GM23248 (cell line): ENCODE measurements around the gene TARDBP. TPM values are rescaled to one million over a fixed set of nuclear protein-coding genes. Genes with fewer than 3 reads are reported as not detected.

Experiments
- DNase-seq: peaks from one replicate; pipeline ENCODE4 v3.0.0-alpha.2; 2015
- H2AFZ ChIP-seq: fragments of 200-600 bp; sonication (generic); 2 replicates; pipeline ENCODE4 v1.6.1; 2016; ENCODE audit warnings: antibody characterized with exemption
- H3F3A ChIP-seq: fragments of 200-600 bp; sonication (generic); 2 replicates; pipeline ENCODE4 v1.6.1; 2016; ENCODE audit warnings: mild to moderate bottlenecking, antibody characterized with exemption, mixed run types; ENCODE audit not compliant: insufficient read depth
- H3K27ac ChIP-seq: fragments of 200-600 bp; sonication (generic); 2 replicates; pipeline ENCODE4 v1.5.1; 2016; ENCODE audit warnings: mild to moderate bottlenecking
- H3K27me3 ChIP-seq: fragments of 200-600 bp; sonication (generic); replicated peaks from 2 replicates; pipeline ENCODE4 v1.6.1; 2016; ENCODE audit warnings: mild to moderate bottlenecking; ENCODE audit not compliant: insufficient read depth
- H3K36me3 ChIP-seq: fragments of 200-600 bp; sonication (generic); 2 replicates; pipeline ENCODE4 v1.6.1; 2016; ENCODE audit warnings: low read depth, mild to moderate bottlenecking
- H3K4me1 ChIP-seq: fragments of 200-600 bp; sonication (generic); 2 replicates; pipeline ENCODE4 v1.6.1; 2016; ENCODE audit warnings: mild to moderate bottlenecking; ENCODE audit not compliant: insufficient read depth
- H3K4me2 ChIP-seq: fragments of 200-600 bp; sonication (generic); one replicate; pipeline ENCODE4 v1.6.1; 2016; ENCODE audit warnings: mild to moderate bottlenecking; ENCODE audit not compliant: unreplicated experiment
- H3K4me3 ChIP-seq: fragments of 200-600 bp; sonication (generic); 2 replicates; pipeline ENCODE4 v1.5.1; 2016; ENCODE audit warnings: mild to moderate bottlenecking
- H3K79me2 ChIP-seq: fragments of 200-600 bp; sonication (generic); 2 replicates; pipeline ENCODE4 v1.6.1; 2016; ENCODE audit warnings: mild to moderate bottlenecking; ENCODE audit not compliant: insufficient read depth
- H3K9ac ChIP-seq: fragments of 200-600 bp; sonication (generic); 2 replicates; pipeline ENCODE4 v1.6.1; 2016; ENCODE audit warnings: mild to moderate bottlenecking
- H3K9me2 ChIP-seq: fragments of 200-600 bp; sonication (generic); 2 replicates; pipeline ENCODE4 v1.6.1; 2016; ENCODE audit warnings: mixed run types, mild to moderate bottlenecking, moderate library complexity; ENCODE audit not compliant: insufficient read depth
- H3K9me3 ChIP-seq: fragments of 200-600 bp; sonication (generic); one replicate; pipeline ENCODE4 v1.6.1; 2017; ENCODE audit warnings: low read depth
- H4K20me1 ChIP-seq: fragments of 200-600 bp; sonication (generic); 2 replicates; pipeline ENCODE4 v1.6.0; 2016; ENCODE audit not compliant: insufficient read depth
- EZH2 ChIP-seq: fragments of 200-600 bp; sonication (generic); IDR thresholded peaks from 2 replicates; pipeline ENCODE4 v1.6.1; 2018; ENCODE audit warnings: antibody characterized with exemption, mild to moderate bottlenecking; ENCODE audit not compliant: insufficient read depth, poor library complexity, severe bottlenecking
- EZH2phosphoT487 ChIP-seq: fragments of 200-600 bp; sonication (generic); IDR thresholded peaks from 2 replicates; pipeline ENCODE4 v1.6.1; 2018; ENCODE audit warnings: antibody characterized with exemption, moderate library complexity, mild to moderate bottlenecking, low read depth; ENCODE audit not compliant: insufficient read depth
- WGBS, 2 experiments: methylation state at CpG; one replicate each; pipeline ENCODE4 v1.1.6; 2015 to 2017; ENCODE audit warnings: low lambda C conversion rate in 2 of 2, low coverage in 1 of 2; ENCODE audit errors: missing lambda C conversion rate in 2 of 2; 5-methylcytosine and 5-hydroxymethylcytosine counted together
- in situ Hi-C: fragments of 300-500 bp; cut with MboI; formaldehyde crosslinking; loops from 2 replicates; pipeline ENCODE4 v1.15.0; 2020
- polyA plus RNA-seq: library from polyadenylated mRNA; unstranded; fragments of >200 nt; fragmentation: Nextera tagmentation; extraction: Ambion mirVana; gene quantifications from 2 replicates; pipeline ENCODE4 v1.2.1, GENCODE V29; 2016
- total RNA-seq: library from RNA; depleted of rRNA; stranded (reverse); fragments of >200 nt; shearing (Covaris generic); gene quantifications from 2 replicates; pipeline ENCODE4 v1.2.3, GENCODE V29; 2014

TARDBP gene
- total and polyA plus RNA-seq, 2 experiments from 2014 or later, result 36.0 to 128 TPM

- WGBS, 2 experiments, result 91 to 94% methylated on average over 18 of the region's 18 CpGs
- Histone ChIP-seq H3K4me1 (peaks cover 4% of the 10 kb centered on the region; the same call in 1 of the 2 replicates), H3K27ac (no peak overlapping the region), H3F3A (peaks cover 19% of the 10 kb centered on the region), H3K9me2 (no peaks in the 10 kb centered on the region), H3K27me3 (no peaks in the 10 kb centered on the region), H3K4me2 (no peak overlapping the region), H3K9me3 (no peaks in the 10 kb centered on the region), H4K20me1 (no peaks in the 10 kb centered on the region), H3K79me2 (no peaks in the 10 kb centered on the region), H3K36me3 (peaks cover 30% of the 10 kb centered on the region), H3K4me3 (no peak overlapping the region), H2AFZ (no peak overlapping the region), H3K9ac (no peak overlapping the region)
- in situ Hi-C loops, result no loop called here
- TF ChIP-seq EZH2, result no peak
- DNase-seq, result no peak
These were observed 55.5 kb downstream of the TARDBP start for GRCh38 chr1:11067716-11068599.

DNA sequence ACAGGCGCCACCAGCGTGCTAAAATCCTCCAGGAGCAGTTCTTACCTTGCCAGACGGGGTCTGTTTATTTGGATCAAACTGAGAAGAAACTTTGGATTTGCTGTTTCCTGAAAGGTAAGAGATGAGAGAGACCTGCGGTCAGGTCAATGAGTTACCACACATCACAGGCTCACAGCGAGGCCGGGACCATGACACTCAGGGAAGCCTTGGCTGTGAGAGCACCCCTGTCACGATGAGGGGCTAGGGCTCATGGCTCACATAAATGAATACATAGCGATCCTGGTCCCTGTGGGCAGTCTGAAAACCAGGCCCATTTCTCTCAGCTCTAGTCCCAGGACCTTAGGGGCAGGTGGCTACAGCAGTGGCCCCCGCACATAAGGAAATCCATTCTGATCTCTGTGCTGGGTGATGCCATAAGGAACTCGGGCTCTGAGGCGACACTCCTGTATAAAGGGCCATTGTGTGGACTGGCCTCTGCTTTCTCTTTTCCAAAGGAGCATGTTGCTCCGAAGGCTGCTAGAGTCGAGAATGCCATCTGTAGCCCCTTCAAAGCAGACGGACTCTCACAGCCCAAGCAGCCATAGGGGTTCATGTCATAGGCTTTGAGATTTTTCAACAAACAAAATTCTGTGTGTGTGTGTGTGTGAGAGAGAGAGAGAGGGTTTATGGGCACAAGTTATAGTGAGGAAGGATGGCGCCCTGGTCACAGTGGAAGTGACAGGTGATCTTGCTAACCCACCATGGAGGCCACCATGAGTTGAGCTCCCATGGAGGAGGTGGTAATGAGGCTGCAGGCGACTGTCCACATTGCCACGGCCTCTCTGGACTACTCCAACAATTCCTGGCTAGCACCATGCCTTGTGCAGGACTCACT lies 56.4 kb downstream of the TARDBP start:
- Histone ChIP-seq H3K9me3 (no peaks in the 10 kb centered on the region), H3K4me1 (no peaks in the 10 kb centered on the region), H3F3A (0 out of 2 replicates have a peak, but pooled peaks cover 11% of the 10 kb centered on the region), H3K27me3 (no peaks in the 10 kb centered on the region), H3K4me3 (no peak overlapping the region), H3K9me2 (no peaks in the 10 kb centered on the region), H3K79me2 (no peaks in the 10 kb centered on the region), H3K27ac (no peak overlapping the region), H2AFZ (no peak overlapping the region), H3K4me2 (no peak overlapping the region), H3K36me3 (peaks cover 35% of the 10 kb centered on the region), H3K9ac (no peak overlapping the region), H4K20me1 (no peaks in the 10 kb centered on the region)
- WGBS, 2 experiments, result 93 to 95% methylated on average over 17 of the region's 17 CpGs
- in situ Hi-C loops, result no loop called here
- no peak for DNase-seq
- TF ChIP-seq EZH2 (no peak), EZH2phosphoT487 (no peak)

GRCh38 chr1:11070876-11071275 lies 58.4 kb downstream of the TARDBP start:
- no peaks in the 10 kb centered on the region for H3F3A ChIP-seq
- in situ Hi-C loops, result no loop called here
- H2AFZ ChIP-seq, result no peak overlapping the region
- H3K9me3 ChIP-seq, result no peaks in the 10 kb centered on the region
- no peak overlapping the region for H3K9ac ChIP-seq
- no peak for TF ChIP-seq EZH2
- no peak for TF ChIP-seq EZH2phosphoT487
- H3K36me3 ChIP-seq, result peaks cover 42% of the 10 kb centered on the region
- no peaks in the 10 kb centered on the region for H3K27me3 ChIP-seq
- no peaks in the 10 kb centered on the region for H3K4me1 ChIP-seq
- H3K4me2 ChIP-seq, result no peak overlapping the region
- no peak overlapping the region for H3K4me3 ChIP-seq
- DNase-seq, result no peak
- H4K20me1 ChIP-seq, result no peaks in the 10 kb centered on the region
- WGBS, 2 experiments, result 83 to 93% methylated on average over 11 of the region's 11 CpGs
- H3K27ac ChIP-seq, result no peak overlapping the region
- no peaks in the 10 kb centered on the region for H3K9me2 ChIP-seq
- H3K79me2 ChIP-seq, result no peaks in the 10 kb centered on the region

DNA sequence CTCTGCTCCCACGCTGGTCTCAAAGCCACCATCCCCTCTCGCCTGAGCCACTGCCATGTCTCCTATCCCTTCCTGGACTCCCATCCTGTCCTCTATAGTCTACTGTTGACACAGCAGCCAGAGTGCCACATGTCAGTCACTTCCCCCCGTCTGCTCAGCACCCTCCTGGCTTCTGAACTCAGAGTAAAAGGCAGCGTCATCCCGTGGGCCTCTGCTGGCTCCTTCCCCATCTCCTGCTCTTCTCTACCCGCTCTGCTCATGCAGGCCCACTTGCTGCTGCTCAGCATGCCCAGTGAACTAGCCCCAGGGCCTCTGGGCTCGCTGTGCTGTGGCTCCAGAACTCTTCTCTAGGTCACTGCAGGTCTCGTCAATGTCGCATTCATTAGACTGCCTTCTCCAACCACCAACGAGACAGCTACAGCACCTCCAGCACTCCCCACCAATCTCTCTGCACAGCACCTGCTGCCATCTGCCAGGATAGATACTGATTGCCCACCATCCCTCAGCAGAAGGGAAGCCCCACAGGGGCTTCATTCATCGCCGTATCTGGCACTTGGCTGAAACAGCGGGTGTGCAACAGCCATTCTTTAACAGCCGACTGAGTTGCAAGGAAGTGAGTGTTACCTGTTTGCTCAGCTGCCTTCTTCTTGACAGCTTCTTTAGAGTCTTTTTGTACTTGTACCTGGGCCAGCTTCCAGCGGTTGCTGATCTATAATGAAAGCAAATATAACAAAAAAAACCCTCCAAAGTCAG lies 59.2 kb downstream of the TARDBP start:
- H3K36me3 ChIP-seq, result peaks cover 45% of the 10 kb centered on the region; the same call in 1 of the 2 replicates
- H4K20me1 ChIP-seq, result no peaks in the 10 kb centered on the region
- no peaks in the 10 kb centered on the region for H3K9me2 ChIP-seq
- H3F3A ChIP-seq, result no peaks in the 10 kb centered on the region
- H3K9me3 ChIP-seq, result no peaks in the 10 kb centered on the region
- no peaks in the 10 kb centered on the region for H3K27me3 ChIP-seq
- no peak for TF ChIP-seq EZH2
- TF ChIP-seq EZH2phosphoT487, result no peak
- in situ Hi-C loops, result no loop called here
- no peak overlapping the region for H3K4me2 ChIP-seq
- H3K4me3 ChIP-seq, result no peak overlapping the region
- 79 to 81% methylated on average over 15 of the region's 15 CpGs for WGBS, 2 experiments
- no peak for DNase-seq
- H2AFZ ChIP-seq, result no peak overlapping the region
- H3K79me2 ChIP-seq, result no peaks in the 10 kb centered on the region
- no peak overlapping the region for H3K27ac ChIP-seq
- H3K4me1 ChIP-seq, result no peaks in the 10 kb centered on the region
- no peak overlapping the region for H3K9ac ChIP-seq
